K562 (cell line): Measurements from ENCODE around the gene TRIOBP. TPM values are rescaled to one million over a fixed set of nuclear protein-coding genes. Genes with fewer than 3 reads are reported as not detected.
A peak's percentile ranks its signal among the peaks of the same experiment; 100 is the strongest.

ENCODE experiments used
- BMI1 ChIP-seq: fragments of 150-350 bp; IDR thresholded peaks from 2 replicates; pipeline ENCODE4 v1.6.1; 2014; ENCODE audit warnings: low read length
- CC2D1A ChIP-seq: fragments of 450-650 bp; IDR thresholded peaks from 2 replicates; pipeline ENCODE4 v1.6.1; 2017; ENCODE audit warnings: mild to moderate bottlenecking
- CEBPG ChIP-seq, 3 experiments: fragments of 200-800 bp in 1 of 3; sonication (Bioruptor generic) in 1 of 3; sonication (generic) in 1 of 3; formaldehyde crosslinking in 1 of 3; IDR thresholded peaks in 2 of 3; conservative IDR thresholded peaks in 1 of 3; 2 replicates each; pipeline versions ENCODE4 v1.6.1 to v1.8.0; 2016 to 2022; ENCODE audit warnings: missing compliant biosample characterization in 2 of 3, missing genetic modification characterization in 2 of 3, mild to moderate bottlenecking in 1 of 3, missing genetic modification reagents in 1 of 3
- CHD2 ChIP-seq: IDR thresholded peaks from 2 replicates; pipeline ENCODE4 v1.6.1; 2011; ENCODE audit warnings: low read depth, low read length
- EP300 ChIP-seq: IDR thresholded peaks from 2 replicates; pipeline ENCODE4 v1.6.1; 2012; ENCODE audit warnings: low read length, improper control_type of control experiment
- GABPB1 ChIP-seq: sonication (generic); formaldehyde crosslinking; IDR thresholded peaks from 2 replicates; pipeline ENCODE4 v1.8.0; 2022; ENCODE audit warnings: mild to moderate bottlenecking, missing genetic modification reagents
- HES1 ChIP-seq: fragments of 450-650 bp; IDR thresholded peaks from 2 replicates; pipeline ENCODE4 v1.6.1; 2016; ENCODE audit warnings: low read depth, mild to moderate bottlenecking, moderate library complexity
- MNT ChIP-seq, 2 experiments: fragments of 450-650 bp; conservative IDR thresholded peaks; 2 replicates each; pipeline ENCODE4 v1.6.1; 2017; ENCODE audit warnings: mild to moderate bottlenecking in 2 of 2, moderate library complexity in 2 of 2
- NFE2L1 ChIP-seq: fragments of 450-650 bp; IDR thresholded peaks from 2 replicates; pipeline ENCODE4 v1.6.1; 2016; ENCODE audit warnings: missing genetic modification characterization, low read depth, mild to moderate bottlenecking, missing compliant biosample characterization, moderate library complexity, borderline replicate concordance
- NFRKB ChIP-seq: fragments of 450-650 bp; IDR thresholded peaks from 2 replicates; pipeline ENCODE4 v1.6.1; 2016; ENCODE audit warnings: low read depth
- NFXL1 ChIP-seq: fragments of 450-650 bp; formaldehyde crosslinking; IDR thresholded peaks from 2 replicates; pipeline ENCODE4 v1.4.0; 2021; ENCODE audit warnings: mild to moderate bottlenecking
- POLR3A ChIP-seq: IDR thresholded peaks from 2 replicates; pipeline ENCODE4 v1.6.1; 2011; ENCODE audit warnings: borderline replicate concordance, mild to moderate bottlenecking, moderate library complexity; ENCODE audit not compliant: insufficient read length, insufficient read depth; ENCODE audit errors: extremely low read depth
- PRDM10 ChIP-seq: fragments of 450-650 bp; IDR thresholded peaks from 2 replicates; pipeline ENCODE4 v1.6.1; 2018; ENCODE audit not compliant: partially characterized antibody
- PYGO2 ChIP-seq: fragments of 450-650 bp; IDR thresholded peaks from 2 replicates; pipeline ENCODE4 v1.6.1; 2016; ENCODE audit warnings: mild to moderate bottlenecking, missing genetic modification characterization, moderate library complexity, missing compliant biosample characterization
- RAD51 ChIP-seq: fragments of 450-650 bp; IDR thresholded peaks from 2 replicates; pipeline ENCODE4 v1.7.1; 2016; ENCODE audit warnings: low read depth, mild to moderate bottlenecking, borderline replicate concordance
- SETDB1 ChIP-seq: IDR thresholded peaks from one replicate; pipeline ENCODE4 v1.6.1; 2012; ENCODE audit warnings: low read length, control low read depth, inconsistent platforms
- SIRT6 ChIP-seq: IDR thresholded peaks from one replicate; pipeline ENCODE4 v1.6.1; 2012; ENCODE audit warnings: low read depth, mild to moderate bottlenecking, control low read depth, inconsistent platforms, low read length, moderate library complexity
- SMARCA5 ChIP-seq: fragments of 450-650 bp; IDR thresholded peaks from 2 replicates; pipeline ENCODE4 v1.6.1; 2016
- TAL1 ChIP-seq: fragments of 450-650 bp; IDR thresholded peaks from 2 replicates; pipeline ENCODE4 v1.6.1; 2016; ENCODE audit warnings: mild to moderate bottlenecking
- XRCC5 ChIP-seq: fragments of 200-400 bp; formaldehyde crosslinking; IDR thresholded peaks from 2 replicates; pipeline ENCODE4 v1.6.1; 2017; ENCODE audit warnings: low read depth, mild to moderate bottlenecking, low read length
- ZNF41 ChIP-seq: fragments of 250-450 bp; sonication (Bioruptor Pico); conservative IDR thresholded peaks from 2 replicates; pipeline ENCODE4 v1.4.0; 2020; ENCODE audit warnings: mild to moderate bottlenecking
- ZNF586 ChIP-seq: fragments of 450-650 bp; formaldehyde crosslinking; conservative IDR thresholded peaks from 2 replicates; pipeline ENCODE4 v1.4.0; 2020; ENCODE audit warnings: mild to moderate bottlenecking, moderate library complexity
- ZNF695 ChIP-seq: fragments of 450-650 bp; formaldehyde crosslinking; IDR thresholded peaks from 2 replicates; pipeline ENCODE4 v1.4.0; 2020; ENCODE audit warnings: mild to moderate bottlenecking, moderate library complexity
- polyA plus RNA-seq, 8 experiments: library from polyadenylated mRNA; depleted of rRNA in 4 of 8; stranded (reverse) in 5 of 8; unstranded in 3 of 8; fragments of >200 nt; fragmentation: Nextera tagmentation in 2 of 8; fragmentation: Illumina TruSeq in 1 of 8; extraction: Ambion mirVana in 2 of 8; extraction: Trizol in 1 of 8; gene quantifications; 2 replicates each; pipeline versions ENCODE4 v1.2.1 to v1.2.3, GENCODE V29; 2011 to 2014; ENCODE audit warnings: inconsistent platforms in 1 of 8, missing spikeins in 1 of 8
- total RNA-seq, 7 experiments: library from RNA; depleted of rRNA in 6 of 7; stranded (reverse); fragments of >200 nt in 6 of 7; fragmentation: Illumina TruSeq in 2 of 7; extraction: Trizol in 2 of 7; gene quantifications; 2 replicates each; pipeline versions ENCODE4 v1.2.1 to v1.2.3, GENCODE V29; 2011 to 2021; ENCODE audit warnings: low replicate concordance in 1 of 7

TRIOBP gene
- total and polyA plus RNA-seq, 9 of the 15 experiments (the other 6 are each of a cell fraction or from before 2014, with no cell fraction given): 0.24 to 13.8 (median 5.5) TPM

- TF ChIP-seq PRDM10: no peak
- no peak for TF ChIP-seq ZNF41 (CRISPR knock-in tag)
- no peak for TF ChIP-seq NFXL1 (CRISPR knock-in tag)
- TF ChIP-seq XRCC5: 0 out of 2 replicates have a peak, but pooled peaks have one; percentile 30
- no peak for TF ChIP-seq RAD51
- no peak for TF ChIP-seq POLR3A
- TF ChIP-seq CEBPG (CRISPR knock-in tag; IDR thresholded peaks at IDR 0.05): no peak
- TF ChIP-seq CEBPG (tag; conservative IDR thresholded peaks at IDR 0.05 in 1 of 2, IDR thresholded peaks at IDR 0.05 in 1 of 2): no peak
- no peak for TF ChIP-seq NFRKB
- no peak for TF ChIP-seq ZNF586
- 0 out of 2 replicates have a peak, but pooled peaks have one; percentile 10 for TF ChIP-seq EP300
- no peak for TF ChIP-seq NFE2L1 (tag)
- TF ChIP-seq GABPB1 (CRISPR knock-in tag): 0 out of 2 replicates have a peak, but pooled peaks have one; percentile 33
- TF ChIP-seq SIRT6: no peak
- TF ChIP-seq BMI1: no peak
- no peak for TF ChIP-seq ZNF695 (CRISPR knock-in tag)
- no peak for TF ChIP-seq PYGO2 (tag)
- 0 out of 2 replicates have a peak, but pooled peaks have one; percentile 47 for TF ChIP-seq SMARCA5
- 0 out of 4 replicates have a peak, but pooled peaks of 1 of the 2 experiments have one; percentile 30 for TF ChIP-seq MNT (conservative IDR thresholded peaks at IDR 0.05)
- TF ChIP-seq HES1: no peak
- TF ChIP-seq SETDB1: no peak
- peak; percentile 54; the same call in 1 of the 2 replicates for TF ChIP-seq CC2D1A
- no peak for TF ChIP-seq CHD2
- TF ChIP-seq TAL1: no peak
These were observed 15.2 kb upstream of the TRIOBP start (continued) for GRCh38 chr22:37681556-37682049.
